Measurements from ENCODE around the gene ALPP.
"Not testable (repeated sequence)": the region's sequence is repeated elsewhere in the genome, so short reads cannot be mapped to it uniquely, and the experiment has no call there.

ALPP gene
- total RNA-seq, result 0 to 0.13 reads per million in 2 donors

GRCh38 chr2:232378735-232379151 lies at the start of gene ALPP:
ALPP (plus strand) TSS chr2:232378751; CDS start chr2:232378803, 52 bp downstream.
- DNase-seq, result not testable (repeated sequence)

GRCh38 chr2:232329716-232330067 lies 48.9 kb upstream of the ALPP start:
- no peak for DNase-seq

- no peak for DNase-seq
Observed at GRCh38 chr2:232330068-232330999, 48.2 kb upstream of the ALPP start.

- not testable (repeated sequence) for DNase-seq
Observed at GRCh38 chr2:232331061-232331460, 47.5 kb upstream of the ALPP start.

GRCh38 chr2:232331641-232332040 lies 46.9 kb upstream of the ALPP start:
- DNase-seq, result not testable (repeated sequence)

- DNase-seq, result not testable (repeated sequence)
Observed at GRCh38 chr2:232332244-232332939, 46.2 kb upstream of the ALPP start.

GRCh38 chr2:232332940-232333259 lies 45.7 kb upstream of the ALPP start:
- no peak for DNase-seq

- DNase-seq, result no peak
Observed at GRCh38 chr2:232333361-232334135, 45.0 kb upstream of the ALPP start.

GRCh38 chr2:232334136-232334884 lies 44.2 kb upstream of the ALPP start:
- DNase-seq, result not testable (repeated sequence)

GRCh38 chr2:232334885-232335205 lies 43.7 kb upstream of the ALPP start:
- DNase-seq, result not testable (repeated sequence)

- DNase-seq, result peak in 1 of 5 experiments; percentile 5
Observed at GRCh38 chr2:232335206-232335858, 43.2 kb upstream of the ALPP start.

- DNase-seq, result no peak
Observed at GRCh38 chr2:232335859-232336215, 42.7 kb upstream of the ALPP start.

GRCh38 chr2:232336241-232336736 lies 42.3 kb upstream of the ALPP start:
- peak in 1 of 5 experiments; percentile 6 for DNase-seq

GRCh38 chr2:232336981-232337720 lies 41.4 kb upstream of the ALPP start:
- no peak for DNase-seq

- not testable (repeated sequence) for DNase-seq
Observed at GRCh38 chr2:232338094-232338758, 40.3 kb upstream of the ALPP start.

- DNase-seq, result no peak
Observed at GRCh38 chr2:232338759-232339106, 39.8 kb upstream of the ALPP start.

GRCh38 chr2:232339121-232340081 lies 39.1 kb upstream of the ALPP start:
- no peak for DNase-seq

GRCh38 chr2:232340171-232340935 lies 38.2 kb upstream of the ALPP start:
- DNase-seq, result no peak

All from T-helper 2 cell (primary cell).